ENCODE data around the gene OOSP1.

DNA sequence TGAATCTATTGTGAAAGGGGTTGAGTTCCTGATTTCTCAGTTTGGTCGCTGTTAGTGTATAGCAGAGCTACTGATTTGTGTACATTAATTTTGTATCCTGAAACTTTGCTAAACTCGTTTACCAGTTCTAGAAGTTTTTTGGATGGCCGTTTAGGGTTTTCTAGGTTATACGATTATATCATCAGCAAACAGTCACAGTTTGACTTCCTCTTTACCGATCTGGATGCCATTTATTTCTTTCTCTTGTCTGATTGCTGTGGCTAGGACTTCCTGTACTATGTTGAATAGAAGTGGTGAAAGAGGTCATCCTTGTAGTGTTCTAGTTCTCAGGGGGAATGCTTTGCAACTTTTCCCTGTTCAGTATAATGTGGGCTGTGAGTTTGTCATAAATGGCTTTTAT, 54.2 kb downstream of the OOSP1 start:
- TF ChIP-seq SIN3A (IDR thresholded peaks at IDR 0.05; ENCODE audit: borderline replicate concordance, insufficient read depth, low read depth, low read length) = no peak
- TF ChIP-seq, protein P1, sequence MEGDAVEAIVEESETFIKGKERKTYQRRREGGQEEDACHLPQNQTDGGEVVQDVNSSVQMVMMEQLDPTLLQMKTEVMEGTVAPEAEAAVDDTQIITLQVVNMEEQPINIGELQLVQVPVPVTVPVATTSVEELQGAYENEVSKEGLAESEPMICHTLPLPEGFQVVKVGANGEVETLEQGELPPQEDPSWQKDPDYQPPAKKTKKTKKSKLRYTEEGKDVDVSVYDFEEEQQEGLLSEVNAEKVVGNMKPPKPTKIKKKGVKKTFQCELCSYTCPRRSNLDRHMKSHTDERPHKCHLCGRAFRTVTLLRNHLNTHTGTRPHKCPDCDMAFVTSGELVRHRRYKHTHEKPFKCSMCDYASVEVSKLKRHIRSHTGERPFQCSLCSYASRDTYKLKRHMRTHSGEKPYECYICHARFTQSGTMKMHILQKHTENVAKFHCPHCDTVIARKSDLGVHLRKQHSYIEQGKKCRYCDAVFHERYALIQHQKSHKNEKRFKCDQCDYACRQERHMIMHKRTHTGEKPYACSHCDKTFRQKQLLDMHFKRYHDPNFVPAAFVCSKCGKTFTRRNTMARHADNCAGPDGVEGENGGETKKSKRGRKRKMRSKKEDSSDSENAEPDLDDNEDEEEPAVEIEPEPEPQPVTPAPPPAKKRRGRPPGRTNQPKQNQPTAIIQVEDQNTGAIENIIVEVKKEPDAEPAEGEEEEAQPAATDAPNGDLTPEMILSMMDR (IDR thresholded peaks at IDR 0.05) = no peak
